ENCODE results near the gene TSPO. TPM values are rescaled to one million over a fixed set of nuclear protein-coding genes. Genes with fewer than 3 reads are reported as not detected.

Gene TSPO
- total RNA-seq, 1 experiment from 2014 or later, result 144 TPM

GRCh38 chr22:43188829-43189545 lies 37.6 kb downstream of the TSPO start:
- TF ChIP-seq TCF7L2 (IDR thresholded peaks at IDR 0.05; ENCODE audit: low read depth, low read length), result no peak
- TF ChIP-seq POLR2AphosphoS5 (IDR thresholded peaks at IDR 0.05; ENCODE audit: low read depth, low read length), result no peak
- no peak for TF ChIP-seq SIN3A (IDR thresholded peaks at IDR 0.05; ENCODE audit: borderline replicate concordance, insufficient read depth, low read depth, low read length)
- TF ChIP-seq CTCF (IDR thresholded peaks at IDR 0.05), result no peak
- TF ChIP-seq, protein P1, sequence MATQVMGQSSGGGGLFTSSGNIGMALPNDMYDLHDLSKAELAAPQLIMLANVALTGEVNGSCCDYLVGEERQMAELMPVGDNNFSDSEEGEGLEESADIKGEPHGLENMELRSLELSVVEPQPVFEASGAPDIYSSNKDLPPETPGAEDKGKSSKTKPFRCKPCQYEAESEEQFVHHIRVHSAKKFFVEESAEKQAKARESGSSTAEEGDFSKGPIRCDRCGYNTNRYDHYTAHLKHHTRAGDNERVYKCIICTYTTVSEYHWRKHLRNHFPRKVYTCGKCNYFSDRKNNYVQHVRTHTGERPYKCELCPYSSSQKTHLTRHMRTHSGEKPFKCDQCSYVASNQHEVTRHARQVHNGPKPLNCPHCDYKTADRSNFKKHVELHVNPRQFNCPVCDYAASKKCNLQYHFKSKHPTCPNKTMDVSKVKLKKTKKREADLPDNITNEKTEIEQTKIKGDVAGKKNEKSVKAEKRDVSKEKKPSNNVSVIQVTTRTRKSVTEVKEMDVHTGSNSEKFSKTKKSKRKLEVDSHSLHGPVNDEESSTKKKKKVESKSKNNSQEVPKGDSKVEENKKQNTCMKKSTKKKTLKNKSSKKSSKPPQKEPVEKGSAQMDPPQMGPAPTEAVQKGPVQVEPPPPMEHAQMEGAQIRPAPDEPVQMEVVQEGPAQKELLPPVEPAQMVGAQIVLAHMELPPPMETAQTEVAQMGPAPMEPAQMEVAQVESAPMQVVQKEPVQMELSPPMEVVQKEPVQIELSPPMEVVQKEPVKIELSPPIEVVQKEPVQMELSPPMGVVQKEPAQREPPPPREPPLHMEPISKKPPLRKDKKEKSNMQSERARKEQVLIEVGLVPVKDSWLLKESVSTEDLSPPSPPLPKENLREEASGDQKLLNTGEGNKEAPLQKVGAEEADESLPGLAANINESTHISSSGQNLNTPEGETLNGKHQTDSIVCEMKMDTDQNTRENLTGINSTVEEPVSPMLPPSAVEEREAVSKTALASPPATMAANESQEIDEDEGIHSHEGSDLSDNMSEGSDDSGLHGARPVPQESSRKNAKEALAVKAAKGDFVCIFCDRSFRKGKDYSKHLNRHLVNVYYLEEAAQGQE (IDR thresholded peaks at IDR 0.05; ENCODE audit: insufficient read depth in 1 of 2, low read depth in 2 of 2, low read length in 1 of 2), result no peak
- Histone ChIP-seq H3K36me3 (ENCODE audit: control insufficient read depth, insufficient read depth, low read length) (peaks cover 3% of the 10 kb centered on the region; the same call in 1 of the 2 replicates), H3K27ac (ENCODE audit: low read length) (no peak overlapping the region), H3K4me3 (ENCODE audit: low read depth in 2 of 2, low read length in 2 of 2) (no peak overlapping the region), H3K4me1 (ENCODE audit: control insufficient read depth, insufficient read depth, low read length) (peaks cover 4% of the 10 kb centered on the region), H3K9me3 (ENCODE audit: control insufficient read depth, insufficient read depth, low read depth, low read length) (no peaks in the 10 kb centered on the region), H3K27me3 (ENCODE audit: control insufficient read depth, insufficient read depth, low read length) (no peaks in the 10 kb centered on the region)
- ChIA-PET POLR2A (no interaction called here), CTCF (no interaction called here)
- ATAC-seq (no peak), DNase-seq (ENCODE audit: low read depth, low spot score) (no peak)
- no TSS peak for BruUV-seq (replicated peaks)
- intact Hi-C loops (cut with micrococcal nuclease; ENCODE audit: unreplicated experiment) (no loop called here), in situ Hi-C loops (cut with HindIII; ENCODE audit: low pct_unique_long_range_greater_than_20kb, low sequenced_read_pairs) (no loop called here)

- H3K36me3 ChIP-seq (ENCODE audit: control insufficient read depth, insufficient read depth, low read length), result no peaks in the 10 kb centered on the region; the same call in 1 of the 2 replicates
- CTCF ChIA-PET, result no interaction called here
- POLR2A ChIA-PET, result no interaction called here
- no peaks in the 10 kb centered on the region for H3K27me3 ChIP-seq (ENCODE audit: control insufficient read depth, insufficient read depth, low read length)
- no peak overlapping the region for H3K4me3 ChIP-seq (ENCODE audit: low read depth in 2 of 2, low read length in 2 of 2)
- TF ChIP-seq POLR2AphosphoS5 (IDR thresholded peaks at IDR 0.05; ENCODE audit: low read depth, low read length) (no peak), SIN3A (IDR thresholded peaks at IDR 0.05; ENCODE audit: borderline replicate concordance, insufficient read depth, low read depth, low read length) (no peak), TCF7L2 (IDR thresholded peaks at IDR 0.05; ENCODE audit: low read depth, low read length) (no peak), CTCF (IDR thresholded peaks at IDR 0.05) (no peak)
- TF ChIP-seq, protein P1 (IDR thresholded peaks at IDR 0.05; ENCODE audit: insufficient read depth in 1 of 2, low read depth in 2 of 2, low read length in 1 of 2), result no peak
- ATAC-seq (no peak), DNase-seq (ENCODE audit: low read depth, low spot score) (no peak)
- in situ Hi-C loops (cut with HindIII; ENCODE audit: low pct_unique_long_range_greater_than_20kb, low sequenced_read_pairs), result no loop called here
- intact Hi-C loops (cut with micrococcal nuclease; ENCODE audit: unreplicated experiment), result no loop called here
- no peaks in the 10 kb centered on the region for H3K9me3 ChIP-seq (ENCODE audit: control insufficient read depth, insufficient read depth, low read depth, low read length)
- BruUV-seq (replicated peaks), result no TSS peak
- H3K27ac ChIP-seq (ENCODE audit: low read length), result no peak overlapping the region
- H3K4me1 ChIP-seq (ENCODE audit: control insufficient read depth, insufficient read depth, low read length), result no peaks in the 10 kb centered on the region
Measured at GRCh38 chr22:43191831-43192230, 40.5 kb downstream of the TSPO start.

Measured in Panc1 (cell line).